WI38 (cell line): Measurements from ENCODE around the gene MTARC2.

ENCODE experiments used
- H3K4me3 ChIP-seq: 2 replicates; pipeline ENCODE4 v1.5.1; 2011; ENCODE audit warnings: low read depth, mild to moderate bottlenecking, control low read depth, low read length
- CTCF ChIP-seq: IDR thresholded peaks from 2 replicates; pipeline ENCODE4 v1.5.1; 2012; ENCODE audit warnings: low read depth, mild to moderate bottlenecking, control low read depth, low read length

MTARC2 gene

GRCh38 chr1:220828179-220828490, 80.0 kb downstream of the MTARC2 start:
- no peak overlapping the region for H3K4me3 ChIP-seq
- no peak for TF ChIP-seq CTCF

- no peak for TF ChIP-seq CTCF
- H3K4me3 ChIP-seq = no peak overlapping the region
These were observed 80.9 kb downstream of the MTARC2 start for GRCh38 chr1:220828950-220829586.

- no peak overlapping the region for H3K4me3 ChIP-seq
- no peak for TF ChIP-seq CTCF
These were observed 85.3 kb downstream of the MTARC2 start for GRCh38 chr1:220833436-220833835.
